Spleen (tissue), 11 donors: ENCODE data around the gene TRPV4. TPM values are rescaled to one million over a fixed set of nuclear protein-coding genes. Genes with fewer than 3 reads are reported as not detected.

Experiments
- DNase-seq: peaks from one replicate; pipeline ENCODE4 v3.0.0-alpha.2; 2020
- H3K27ac ChIP-seq, 8 donors: fragments of 200-600 bp; sonication (generic) in 7 of 8; 1 replicate in 4 of 8; 2 replicates in 4 of 8; pipeline versions ENCODE4 v1.5.0 to v1.8.0; 2016 to 2021; ENCODE audit warnings: inconsistent platforms in 4 of 8, mild to moderate bottlenecking in 4 of 8, moderate library complexity in 1 of 8
- H3K27me3 ChIP-seq, 7 donors: fragments of 200-600 bp; sonication (generic) in 6 of 7; replicated peaks in 1 of 7; 1 replicate in 4 of 7; 2 replicates in 3 of 7; pipeline versions ENCODE4 v1.5.0 to v1.8.0; 2016 to 2021; ENCODE audit warnings: inconsistent platforms in 3 of 7, mild to moderate bottlenecking in 1 of 7
- H3K36me3 ChIP-seq, 6 donors: fragments of 200-600 bp; sonication (generic) in 5 of 6; 1 replicate in 4 of 6; 2 replicates in 2 of 6; pipeline versions ENCODE4 v1.5.0 to v1.8.0; 2016 to 2021; ENCODE audit warnings: inconsistent platforms in 2 of 6
- H3K4me1 ChIP-seq, 6 donors: fragments of 200-600 bp; sonication (generic) in 5 of 6; 1 replicate in 3 of 6; 2 replicates in 3 of 6; pipeline versions ENCODE4 v1.5.0 to v1.8.0; 2016 to 2021; ENCODE audit warnings: inconsistent platforms in 3 of 6
- H3K4me3 ChIP-seq, 8 donors: fragments of 200-600 bp; sonication (generic) in 7 of 8; 1 replicate in 4 of 8; 2 replicates in 4 of 8; pipeline versions ENCODE4 v1.5.0 to v1.8.0; 2016 to 2021; ENCODE audit warnings: inconsistent platforms in 4 of 8, mild to moderate bottlenecking in 4 of 8, moderate library complexity in 2 of 8
- H3K9me3 ChIP-seq, 8 donors: fragments of 200-600 bp; sonication (generic) in 7 of 8; 1 replicate in 4 of 8; 2 replicates in 4 of 8; pipeline versions ENCODE4 v1.5.0 to v1.8.0; 2016 to 2021; ENCODE audit warnings: inconsistent platforms in 4 of 8
- CTCF ChIP-seq, 11 experiments: fragments of 200-600 bp in 7 of 11; fragments of 450-650 bp in 4 of 11; sonication (generic) in 4 of 11; IDR thresholded peaks in 8 of 11; conservative IDR thresholded peaks in 3 of 11; 1 replicate in 7 of 11; 2 replicates in 4 of 11; pipeline versions ENCODE4 v1.4.0 to v1.8.0; 2016 to 2021; ENCODE audit warnings: antibody characterized with exemption in 11 of 11, inconsistent platforms in 4 of 11, mild to moderate bottlenecking in 1 of 11
- POLR2A ChIP-seq, 3 donors: fragments of 450-650 bp; IDR thresholded peaks; one replicate each; pipeline ENCODE4 v1.5.1; 2017; ENCODE audit warnings: antibody characterized with exemption in 3 of 3, mild to moderate bottlenecking in 1 of 3
- POLR2AphosphoS5 ChIP-seq, 3 donors: sonication (generic); formaldehyde crosslinking; IDR thresholded peaks; one replicate each; pipeline ENCODE4 v1.5.1; 2017; ENCODE audit warnings: antibody characterized with exemption in 3 of 3
- WGBS, 5 donors: extraction: QIAGEN DNeasy Blood & Tissue Kit in 3 of 5; methylation state at CpG; one replicate each; pipeline versions ENCODE4 v1.1.5 to v1.1.7; 2013 to 2018; 5-methylcytosine and 5-hydroxymethylcytosine counted together
- intact Hi-C: fragments of 100-400 bp; cut with DNase I; formaldehyde crosslinking; loops from one replicate; pipeline ENCODE4 v1.15.0; 2023; ENCODE audit warnings: low total_unique reads
- polyA plus RNA-seq, 3 donors: library from polyadenylated mRNA; stranded (reverse); fragments of 200-250 nt; gene quantifications; one replicate each; pipeline ENCODE4 v1.2.1, GENCODE V29; 2013
- total RNA-seq, 7 donors: library from RNA; depleted of rRNA in 3 of 7; stranded (reverse); fragments of >200 nt in 3 of 7; fragmentation: NEBNext Ultra II Directional in 4 of 7; extraction: Animal tissue kit (Norgen Biotek cat#: 25700) in 4 of 7; gene quantifications; one replicate each; pipeline versions ENCODE4 v1.1.0 to v1.2.1, GENCODE V29; 2016 to 2021
- donor health status: healthy with polysubstance abuse.
- donor health status: DM: no; HTN: no; CAD: no; lungs with moderate emphysema.
- donor health status: DM: no; HTN: no; CAD: no.
- donor health status: Bipolar disorder and iron deficiency.
- donor health status: healthy.
- donor health status: DM: no; HTN: no; CAD: no.
- donor health status: DM: yes; HTN: yes; CAD: no.

TRPV4 gene
- total and polyA plus RNA-seq, 10 donors, result 0.49 to 8.0 (median 4.4) TPM

- no peak overlapping the region for H3K27ac ChIP-seq
- no peaks in the 10 kb centered on the region for H3K9me3 ChIP-seq
- H3K36me3 ChIP-seq, result no peaks in the 10 kb centered on the region
- intact Hi-C loops, result loop anchor here (5.0 to 10.0 kb wide), 2 partner anchors 33 to 76 kb away; partner anchors contain the start of gene GLTP
- WGBS, 5 donors, result 87 to 98% (median 93%) methylated on average over 4 of the region's 4 CpGs
- DNase-seq, result no peak
- no peak for TF ChIP-seq POLR2A (IDR thresholded peaks at IDR 0.05)
- TF ChIP-seq POLR2AphosphoS5 (IDR thresholded peaks at IDR 0.05), result no peak
- no peak for TF ChIP-seq CTCF (IDR thresholded peaks at IDR 0.05 in 8 of 11, conservative IDR thresholded peaks at IDR 0.05 in 3 of 11)
- H3K27me3 ChIP-seq, result no peaks in the 10 kb centered on the region
- peaks cover 0 to 7% (median 4%) of the 10 kb centered on the region in 6 donors for H3K4me1 ChIP-seq
- no peak overlapping the region for H3K4me3 ChIP-seq
Measured at GRCh38 chr12:109808876-109809646, 24.1 kb downstream of the TRPV4 start.

- TF ChIP-seq CTCF (IDR thresholded peaks at IDR 0.05 in 8 of 11, conservative IDR thresholded peaks at IDR 0.05 in 3 of 11), result no peak
- TF ChIP-seq POLR2A (IDR thresholded peaks at IDR 0.05), result no peak
- TF ChIP-seq POLR2AphosphoS5 (IDR thresholded peaks at IDR 0.05), result no peak
- Histone ChIP-seq H3K9me3 (no peaks in the 10 kb centered on the region), H3K4me3 (no peak overlapping the region), H3K27me3 (no peaks in the 10 kb centered on the region), H3K4me1 (peaks cover 0 to 7% (median 4%) of the 10 kb centered on the region in 6 donors), H3K27ac (no peak overlapping the region), H3K36me3 (no peaks in the 10 kb centered on the region)
- no peak for DNase-seq
- WGBS, 5 donors, result 88 to 94% (median 92%) methylated on average over 12 of the region's 12 CpGs
- intact Hi-C loops, result loop anchor here (5.0 to 10.0 kb wide), 2 partner anchors 34 to 77 kb away; partner anchors contain the start of gene GLTP
Measured at GRCh38 chr12:109807954-109808643, 25.1 kb downstream of the TRPV4 start.

GRCh38 chr12:109804820-109805761, 28.1 kb downstream of the TRPV4 start:
- no peaks in the 10 kb centered on the region for H3K9me3 ChIP-seq
- peaks cover 0 to 7% (median 4%) of the 10 kb centered on the region in 6 donors for H3K4me1 ChIP-seq
- DNase-seq, result peak; percentile 92
- intact Hi-C loops, result loop anchor here (5.0 to 10.0 kb wide), 2 partner anchors 37 to 80 kb away; partner anchors contain the start of gene GLTP
- no peak overlapping the region for H3K27ac ChIP-seq
- H3K4me3 ChIP-seq, result no peak overlapping the region
- no peaks in the 10 kb centered on the region for H3K27me3 ChIP-seq
- TF ChIP-seq CTCF (IDR thresholded peaks at IDR 0.05 in 8 of 11, conservative IDR thresholded peaks at IDR 0.05 in 3 of 11) (peak; percentile 88 to 98 (median 93)), POLR2AphosphoS5 (IDR thresholded peaks at IDR 0.05) (peak in 1 of 3 donors; percentile 15), POLR2A (IDR thresholded peaks at IDR 0.05) (no peak)
- H3K36me3 ChIP-seq, result no peaks in the 10 kb centered on the region
- 42 to 47% (median 44%) methylated on average over 11 to 12 of the region's 12 CpGs for WGBS, 5 donors
